IMR-90 (cell line): ENCODE data around the gene PCIF1. TPM values are rescaled to one million over a fixed set of nuclear protein-coding genes. Genes with fewer than 3 reads are reported as not detected.

Experiments
- ATAC-seq: fragments of 200-7000 bp; cut with Tn5 transposase; 2 replicates; pipeline ENCODE4 v1.9.1; 2020; ENCODE audit warnings: low read depth, mild to moderate bottlenecking, moderate library complexity
- BruUV-seq: library from RNA; stranded (reverse); fragments of 400-500 nt; replicated peaks from 2 replicates; lab custom pipeline; 2021; lab: Mats Ljungman, UMichigan
- CTCF ChIA-PET: fragments of 300-600 bp; formaldehyde crosslinking; extraction: SDS; loops from one replicate; lab custom pipeline; 2021; ENCODE audit warnings: antibody characterized with exemption; lab: Yijun Ruan, JAX
- POLR2A ChIA-PET: fragments of 300-600 bp; sonication (Branson Sonifier 250); formaldehyde crosslinking; loops from one replicate; lab custom pipeline; 2022; ENCODE audit warnings: antibody characterized with exemption; ENCODE audit not compliant: unreplicated experiment; lab: Charles Lee
- DNase-seq: peaks from one replicate; pipeline ENCODE4 v3.0.0; 2013
- H2AFZ ChIP-seq: replicated peaks from 2 replicates; pipeline ENCODE3; 2013; ENCODE audit warnings: low read length, mild to moderate bottlenecking; ENCODE audit not compliant: poor library complexity
- H2AK5ac ChIP-seq: 2 replicates; pipeline ENCODE4 v1.6.1; 2013; ENCODE audit warnings: low read depth, low read length, inconsistent platforms
- H2AK9ac ChIP-seq: replicated peaks from 2 replicates; pipeline ENCODE3; 2013; ENCODE audit warnings: mild to moderate bottlenecking, low read depth, low read length, moderate library complexity; ENCODE audit not compliant: poor library complexity
- H2BK120ac ChIP-seq: 2 replicates; pipeline ENCODE4 v1.6.1; 2013; ENCODE audit warnings: low read depth, low read length, inconsistent platforms
- H2BK15ac ChIP-seq: 3 replicates; pipeline ENCODE4 v1.6.1; 2013; ENCODE audit warnings: low read depth, low read length, inconsistent platforms
- H2BK20ac ChIP-seq: 2 replicates; pipeline ENCODE4 v1.6.1; 2013; ENCODE audit warnings: low read depth, mild to moderate bottlenecking, inconsistent platforms, low read length, moderate library complexity
- H2BK5ac ChIP-seq: 2 replicates; pipeline ENCODE4 v1.6.1; 2013; ENCODE audit warnings: mild to moderate bottlenecking, low read depth, low read length, inconsistent platforms; ENCODE audit not compliant: poor library complexity, severe bottlenecking
- H3K14ac ChIP-seq: replicated peaks from 2 replicates; pipeline ENCODE4 v1.6.1; 2013; ENCODE audit warnings: low read depth, low read length, inconsistent platforms
- H3K18ac ChIP-seq: 2 replicates; pipeline ENCODE4 v1.6.1; 2013; ENCODE audit warnings: low read depth, low read length, control low read depth
- H3K23ac ChIP-seq: 2 replicates; pipeline ENCODE4 v1.6.1; 2013; ENCODE audit warnings: low read depth, low read length, inconsistent platforms
- H3K27ac ChIP-seq: 2 replicates; pipeline ENCODE4 v1.5.1; 2013; ENCODE audit warnings: mild to moderate bottlenecking, control low read depth, low read length; ENCODE audit not compliant: insufficient read depth
- H3K27me3 ChIP-seq: 2 replicates; pipeline ENCODE4 v1.6.1; 2013; ENCODE audit warnings: low read length; ENCODE audit not compliant: control insufficient read depth, insufficient read depth
- H3K36me3 ChIP-seq: 2 replicates; pipeline ENCODE4 v1.6.1; 2013; ENCODE audit warnings: low read length, mixed read lengths; ENCODE audit not compliant: control insufficient read depth, insufficient read depth
- H3K4ac ChIP-seq: 2 replicates; pipeline ENCODE4 v1.6.1; 2013; ENCODE audit warnings: low read depth, low read length, inconsistent platforms
- H3K4me1 ChIP-seq: 2 replicates; pipeline ENCODE4 v1.6.1; 2013; ENCODE audit warnings: low read length, mixed read lengths; ENCODE audit not compliant: control insufficient read depth, insufficient read depth
- H3K4me2 ChIP-seq: 2 replicates; pipeline ENCODE4 v1.6.1; 2013; ENCODE audit warnings: low read depth, mild to moderate bottlenecking, control low read depth, low read length, moderate library complexity
- H3K4me3 ChIP-seq: 2 replicates; pipeline ENCODE4 v1.5.1; 2013; ENCODE audit warnings: low read depth, mild to moderate bottlenecking, control low read depth, low read length, moderate library complexity; ENCODE audit not compliant: insufficient read depth
- H3K56ac ChIP-seq: 2 replicates; pipeline ENCODE4 v1.6.1; 2013; ENCODE audit warnings: low read length, inconsistent platforms; ENCODE audit not compliant: insufficient read depth; ENCODE audit errors: extremely low read depth
- H3K79me1 ChIP-seq, 2 experiments: 2 replicates each; pipeline ENCODE4 v1.6.1; 2013; ENCODE audit warnings: low read length in 2 of 2, inconsistent platforms in 1 of 2, low read depth in 1 of 2
- H3K9ac ChIP-seq: 2 replicates; pipeline ENCODE4 v1.6.1; 2013; ENCODE audit warnings: low read depth, low read length, control low read depth
- H3K9me1 ChIP-seq: 2 replicates; pipeline ENCODE4 v1.6.1; 2013; ENCODE audit warnings: low read length, inconsistent platforms; ENCODE audit not compliant: insufficient read depth
- H3K9me3 ChIP-seq: 2 replicates; pipeline ENCODE4 v1.6.1; 2013; ENCODE audit warnings: low read length; ENCODE audit not compliant: control insufficient read depth, insufficient read depth
- H4K20me1 ChIP-seq: 2 replicates; pipeline ENCODE4 v1.6.1; 2013; ENCODE audit warnings: low read length, inconsistent platforms; ENCODE audit not compliant: insufficient read depth
- H4K5ac ChIP-seq: 2 replicates; pipeline ENCODE4 v1.6.1; 2013; ENCODE audit warnings: mild to moderate bottlenecking, low read depth, low read length, control low read depth
- H4K8ac ChIP-seq, 2 experiments: 2 replicates each; pipeline ENCODE4 v1.6.1; 2013; ENCODE audit warnings: low read depth in 2 of 2, low read length in 2 of 2, control low read depth in 1 of 2, inconsistent platforms in 1 of 2
- H4K91ac ChIP-seq: 2 replicates; pipeline ENCODE4 v1.6.1; 2013; ENCODE audit warnings: low read depth, low read length, inconsistent platforms; ENCODE audit not compliant: insufficient read depth
- BHLHE40 ChIP-seq: fragments of 150-350 bp; IDR thresholded peaks from 2 replicates; pipeline ENCODE4 v1.6.1; 2016; ENCODE audit warnings: mild to moderate bottlenecking, low read depth, low read length
- CEBPB ChIP-seq: IDR thresholded peaks from 2 replicates; pipeline ENCODE4 v1.6.1; 2012; ENCODE audit warnings: low read depth, low read length, improper control_type of control experiment
- FOS ChIP-seq: fragments of 150-350 bp; IDR thresholded peaks from 2 replicates; pipeline ENCODE4 v1.6.1; 2016; ENCODE audit warnings: low read depth, low read length
- MAFK ChIP-seq: IDR thresholded peaks from 2 replicates; pipeline ENCODE4 v1.6.1; 2012; ENCODE audit warnings: low read depth, low read length, improper control_type of control experiment
- MAZ ChIP-seq: IDR thresholded peaks from 2 replicates; pipeline ENCODE4 v1.6.1; 2012; ENCODE audit warnings: low read depth, mild to moderate bottlenecking, low read length, improper control_type of control experiment, moderate library complexity, borderline replicate concordance
- MXI1 ChIP-seq: IDR thresholded peaks from 2 replicates; pipeline ENCODE4 v1.6.1; 2012; ENCODE audit warnings: low read depth, mild to moderate bottlenecking, low read length, moderate library complexity, borderline replicate concordance
- NFE2L2 ChIP-seq: fragments of 150-350 bp; IDR thresholded peaks from 2 replicates; pipeline ENCODE4 v1.6.1; 2016; ENCODE audit warnings: low read depth, mild to moderate bottlenecking, low read length
- POLR2A ChIP-seq: IDR thresholded peaks from 2 replicates; pipeline ENCODE4 v1.6.1; 2012; ENCODE audit warnings: mild to moderate bottlenecking, low read depth, low read length
- RAD21 ChIP-seq: IDR thresholded peaks from 2 replicates; pipeline ENCODE4 v1.6.1; 2012; ENCODE audit warnings: low read length, improper control_type of control experiment
- RCOR1 ChIP-seq: IDR thresholded peaks from 2 replicates; pipeline ENCODE4 v1.6.1; 2012; ENCODE audit warnings: mild to moderate bottlenecking, low read length, improper control_type of control experiment; ENCODE audit not compliant: insufficient replicate concordance
- RFX5 ChIP-seq: IDR thresholded peaks from 2 replicates; pipeline ENCODE4 v1.8.0; 2012; ENCODE audit warnings: low read depth, mild to moderate bottlenecking, low read length, moderate library complexity
- SMC3 ChIP-seq: fragments of 150-350 bp; IDR thresholded peaks from 2 replicates; pipeline ENCODE4 v1.6.1; 2016; ENCODE audit warnings: low read depth, mild to moderate bottlenecking, antibody characterized with exemption, low read length, moderate library complexity
- WGBS, 2 experiments: methylation state at CpG; one replicate each; pipeline versions ENCODE4 v1.1.5 to v1.1.7; 2013; ENCODE audit warnings: missing lambda C conversion rate in 2 of 2; ENCODE audit not compliant: insufficient read length in 1 of 2; ENCODE audit errors: extremely low coverage in 2 of 2; 5-methylcytosine and 5-hydroxymethylcytosine counted together
- dilution Hi-C: fragments of 300-500 bp; cut with HindIII; formaldehyde crosslinking; loops from one replicate; pipeline ENCODE4 v1.14.3; 2018; ENCODE audit warnings: low sequenced_read_pairs; ENCODE audit not compliant: unreplicated experiment
- in situ Hi-C: fragments of 300-500 bp; cut with MboI; formaldehyde crosslinking; loops from 3 replicates; pipeline ENCODE4 v1.14.3; 2019; ENCODE audit warnings: low sequenced_read_pairs, inconsistent platforms, mixed read lengths
- intact Hi-C: fragments of 100-400 bp; cut with micrococcal nuclease; formaldehyde crosslinking; loops from 2 replicates; pipeline ENCODE4 v1.10.0; 2022
- polyA plus RNA-seq, 3 experiments: library from polyadenylated mRNA; depleted of rRNA; stranded (reverse); fragments of >200 nt; gene quantifications; 2 replicates each; pipeline ENCODE4 v1.2.3, GENCODE V29; 2012; ENCODE audit warnings: low replicate concordance in 1 of 3
- total RNA-seq: library from RNA; depleted of rRNA; stranded (reverse); fragments of >200 nt; gene quantifications from 2 replicates; pipeline ENCODE4 v1.2.3, GENCODE V29; 2012
- TF ChIP-seq, protein P1 (sequence below): conservative IDR thresholded peaks from 2 replicates; pipeline ENCODE4 v1.5.1; 2012; ENCODE audit warnings: mild to moderate bottlenecking, low read depth, low read length, improper control_type of control experiment
- TF ChIP-seq, protein P2 (sequence below): fragments of 150-350 bp; IDR thresholded peaks from 2 replicates; pipeline ENCODE4 v1.6.1; 2016; ENCODE audit warnings: low read depth, mild to moderate bottlenecking, low read length, moderate library complexity, borderline replicate concordance

Gene PCIF1
- total and polyA plus RNA-seq, 2 of the 4 experiments (the other 2 are of a cell fraction): 5.4 to 18.3 TPM

DNA sequence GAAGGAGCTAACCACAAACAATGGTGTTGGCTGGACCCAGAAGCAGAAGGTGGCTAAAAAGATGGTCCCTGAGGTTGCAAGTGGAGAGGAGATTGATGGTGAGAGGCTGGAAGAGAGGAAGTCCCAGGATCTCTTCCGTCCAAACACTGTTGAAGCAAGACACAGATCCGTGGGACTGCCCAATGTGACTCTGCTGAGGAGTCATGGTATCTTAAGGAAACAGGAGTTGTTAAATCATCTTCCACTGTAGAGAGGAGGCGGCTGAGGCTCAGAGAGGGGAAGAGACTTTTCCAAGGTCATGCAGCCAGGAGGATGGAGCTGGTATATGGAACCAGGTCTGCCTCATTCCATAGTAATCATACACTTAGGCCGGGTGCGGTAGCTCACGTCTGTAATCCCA is 41.6 kb downstream of the PCIF1 start:
- Histone ChIP-seq H4K91ac (no peak overlapping the region), H3K4me3 (no peak overlapping the region), H3K14ac (no peak overlapping the region), H3K9me1 (0 out of 2 replicates have a peak, but pooled peaks cover 4% of the 10 kb centered on the region), H4K5ac (no peak overlapping the region), H2BK120ac (no peak overlapping the region), H4K8ac (no peak overlapping the region), H3K27me3 (no peaks in the 10 kb centered on the region; the same call in 1 of the 2 replicates), H3K4me2 (no peak overlapping the region), H3K27ac (no peak overlapping the region), H2BK15ac (no peak overlapping the region), H2AK9ac (no peak overlapping the region), H4K20me1 (no peaks in the 10 kb centered on the region), H3K4me1 (no peaks in the 10 kb centered on the region), H2BK5ac (no peak overlapping the region), H2AK5ac (no peak overlapping the region), H2AFZ (no peak overlapping the region), H3K18ac (no peak overlapping the region), H3K36me3 (no peaks in the 10 kb centered on the region), H3K9me3 (no peaks in the 10 kb centered on the region), H3K4ac (no peak overlapping the region), H3K79me1 (peaks cover 0 to 5% of the 10 kb centered on the region in 2 experiments; a peak in 3 of 4 replicates), H3K9ac (no peak overlapping the region), H3K56ac (no peak overlapping the region), H3K23ac (no peak overlapping the region), H2BK20ac (no peak overlapping the region)
- BruUV-seq: no TSS peak
- DNase-seq (no peak), ATAC-seq (no peak)
- ChIA-PET POLR2A (no interaction called here), CTCF (no interaction called here)
- in situ Hi-C loops: no loop called here
- TF ChIP-seq NFE2L2 (no peak), CEBPB (no peak), MAZ (no peak), SMC3 (no peak), RAD21 (no peak), RCOR1 (no peak), BHLHE40 (no peak), MXI1 (no peak), RFX5 (no peak), FOS (no peak), MAFK (no peak), POLR2A (no peak)
- TF ChIP-seq, protein P1, sequence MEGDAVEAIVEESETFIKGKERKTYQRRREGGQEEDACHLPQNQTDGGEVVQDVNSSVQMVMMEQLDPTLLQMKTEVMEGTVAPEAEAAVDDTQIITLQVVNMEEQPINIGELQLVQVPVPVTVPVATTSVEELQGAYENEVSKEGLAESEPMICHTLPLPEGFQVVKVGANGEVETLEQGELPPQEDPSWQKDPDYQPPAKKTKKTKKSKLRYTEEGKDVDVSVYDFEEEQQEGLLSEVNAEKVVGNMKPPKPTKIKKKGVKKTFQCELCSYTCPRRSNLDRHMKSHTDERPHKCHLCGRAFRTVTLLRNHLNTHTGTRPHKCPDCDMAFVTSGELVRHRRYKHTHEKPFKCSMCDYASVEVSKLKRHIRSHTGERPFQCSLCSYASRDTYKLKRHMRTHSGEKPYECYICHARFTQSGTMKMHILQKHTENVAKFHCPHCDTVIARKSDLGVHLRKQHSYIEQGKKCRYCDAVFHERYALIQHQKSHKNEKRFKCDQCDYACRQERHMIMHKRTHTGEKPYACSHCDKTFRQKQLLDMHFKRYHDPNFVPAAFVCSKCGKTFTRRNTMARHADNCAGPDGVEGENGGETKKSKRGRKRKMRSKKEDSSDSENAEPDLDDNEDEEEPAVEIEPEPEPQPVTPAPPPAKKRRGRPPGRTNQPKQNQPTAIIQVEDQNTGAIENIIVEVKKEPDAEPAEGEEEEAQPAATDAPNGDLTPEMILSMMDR: no peak
- TF ChIP-seq, protein P2, sequence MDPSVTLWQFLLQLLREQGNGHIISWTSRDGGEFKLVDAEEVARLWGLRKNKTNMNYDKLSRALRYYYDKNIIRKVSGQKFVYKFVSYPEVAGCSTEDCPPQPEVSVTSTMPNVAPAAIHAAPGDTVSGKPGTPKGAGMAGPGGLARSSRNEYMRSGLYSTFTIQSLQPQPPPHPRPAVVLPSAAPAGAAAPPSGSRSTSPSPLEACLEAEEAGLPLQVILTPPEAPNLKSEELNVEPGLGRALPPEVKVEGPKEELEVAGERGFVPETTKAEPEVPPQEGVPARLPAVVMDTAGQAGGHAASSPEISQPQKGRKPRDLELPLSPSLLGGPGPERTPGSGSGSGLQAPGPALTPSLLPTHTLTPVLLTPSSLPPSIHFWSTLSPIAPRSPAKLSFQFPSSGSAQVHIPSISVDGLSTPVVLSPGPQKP: no peak
- 72% methylated on average over 2 of the region's 6 CpGs; no CpG with 5 or more reads in 1 of the 2 experiments for WGBS, 2 experiments
- intact Hi-C loops: no loop called here
- dilution Hi-C loops: no loop called here
